Activated CD4-positive, alpha-beta memory T cell treated with anti-CD3 and anti-CD28 coated beads for 36 hours (primary cell): Measurements from ENCODE around the gene VARS2. TPM values are rescaled to one million over a fixed set of nuclear protein-coding genes. Genes with fewer than 3 reads are reported as not detected.
"Not testable (repeated sequence)": the region's sequence is repeated elsewhere in the genome, so short reads cannot be mapped to it uniquely, and the experiment has no call there.

Experiments
- CTCF ChIA-PET: fragments of 350-600 bp; sonication (Branson Sonifier 250); formaldehyde crosslinking; loops from one replicate; lab custom pipeline; 2021; ENCODE audit warnings: antibody characterized with exemption, inconsistent platforms; lab: Charles Lee
- POLR2A ChIA-PET: fragments of 350-600 bp; sonication (Branson Sonifier 250); formaldehyde crosslinking; loops from one replicate; lab custom pipeline; 2021; ENCODE audit warnings: antibody characterized with exemption; lab: Charles Lee
- DNase-seq: peaks from one replicate; pipeline ENCODE4 v3.0.0-alpha.2; 2020
- H3K27ac Mint-ChIP-seq: one replicate; pipeline ENCODE4 v1.8.0; 2021; ENCODE audit warnings: mixed read lengths
- H3K27me3 Mint-ChIP-seq: one replicate; pipeline ENCODE4 v1.8.0; 2021; ENCODE audit warnings: mixed read lengths
- H3K36me3 Mint-ChIP-seq: one replicate; pipeline ENCODE4 v1.8.0; 2021; ENCODE audit warnings: mixed read lengths
- H3K4me1 Mint-ChIP-seq: one replicate; pipeline ENCODE4 v1.8.0; 2021; ENCODE audit warnings: low read depth, mixed read lengths
- H3K4me3 Mint-ChIP-seq: one replicate; pipeline ENCODE4 v1.8.0; 2021; ENCODE audit warnings: mild to moderate bottlenecking, mixed read lengths
- H3K9me3 Mint-ChIP-seq: one replicate; pipeline ENCODE4 v1.8.0; 2021; ENCODE audit warnings: mixed read lengths
- intact Hi-C: fragments of 100-400 bp; cut with micrococcal nuclease; formaldehyde crosslinking; loops from one replicate; pipeline ENCODE4 v1.15.1; 2023
- total RNA-seq, 2 experiments: library from RNA; stranded (reverse); gene quantifications; one replicate each; pipeline ENCODE4 v1.2.3, GENCODE V29; 2021

Gene VARS2
- total RNA-seq, 2 experiments from 2014 or later, result 56.9 to 68.9 TPM

DNA sequence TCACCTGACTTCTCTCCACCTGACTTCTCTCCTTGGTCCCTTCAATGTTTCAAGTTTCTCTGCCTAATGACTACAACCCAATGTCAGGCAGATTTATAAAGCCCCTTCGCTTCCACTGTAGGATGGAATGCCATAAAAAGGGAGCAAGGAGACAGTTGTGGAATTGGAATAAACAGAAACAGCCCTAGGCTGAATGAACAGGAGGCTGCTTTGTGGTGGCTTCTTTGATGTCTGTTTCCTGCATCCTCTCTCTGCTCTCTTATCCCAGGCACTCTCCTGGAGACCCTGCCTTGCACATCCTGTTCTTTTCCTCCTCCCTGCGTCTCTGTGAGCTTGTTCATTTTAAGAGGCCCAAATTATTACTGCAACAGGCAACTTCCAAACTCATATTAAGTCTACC, 43.7 kb downstream of the VARS2 start:
- Mint-ChIP-seq H3K27me3 (peaks cover 2% of the 10 kb centered on the region), H3K4me1 (peaks cover 6% of the 10 kb centered on the region), H3K4me3 (no peak overlapping the region), H3K27ac (no peak overlapping the region), H3K36me3 (no peaks in the 10 kb centered on the region), H3K9me3 (no peaks in the 10 kb centered on the region)
- intact Hi-C loops, result no loop called here
- CTCF ChIA-PET, result interaction anchor here (0.9 kb wide), 1 partner anchor 30 kb away, joined by 3 read pairs; no protein-coding TSS in a partner anchor
- no peak for DNase-seq
- POLR2A ChIA-PET, result no interaction called here

- peaks cover 8% of the 10 kb centered on the region for H3K4me1 Mint-ChIP-seq
- POLR2A ChIA-PET, result no interaction called here
- H3K27me3 Mint-ChIP-seq, result peaks cover 13% of the 10 kb centered on the region
- H3K4me3 Mint-ChIP-seq, result no peak overlapping the region
- CTCF ChIA-PET, result interaction anchor here (0.5 to 0.8 kb wide), 2 partner anchors 24 to 96 kb away, joined by 3 read pairs; no protein-coding TSS in a partner anchor
- H3K9me3 Mint-ChIP-seq, result no peaks in the 10 kb centered on the region
- no peak for DNase-seq
- intact Hi-C loops, result no loop called here
- H3K27ac Mint-ChIP-seq, result no peak overlapping the region
- H3K36me3 Mint-ChIP-seq, result no peaks in the 10 kb centered on the region
These were observed 47.1 kb downstream of the VARS2 start for GRCh38 chr6:30960907-30961673.

GRCh38 chr6:30962716-30963115, 48.7 kb downstream of the VARS2 start:
- H3K4me1 Mint-ChIP-seq, result peaks cover 8% of the 10 kb centered on the region
- H3K27me3 Mint-ChIP-seq, result peaks cover 13% of the 10 kb centered on the region
- intact Hi-C loops, result no loop called here
- no peak for DNase-seq
- H3K4me3 Mint-ChIP-seq, result no peak overlapping the region
- H3K27ac Mint-ChIP-seq, result no peak overlapping the region
- no peaks in the 10 kb centered on the region for H3K9me3 Mint-ChIP-seq
- ChIA-PET CTCF (no interaction called here), POLR2A (no interaction called here)
- H3K36me3 Mint-ChIP-seq, result no peaks in the 10 kb centered on the region

DNA sequence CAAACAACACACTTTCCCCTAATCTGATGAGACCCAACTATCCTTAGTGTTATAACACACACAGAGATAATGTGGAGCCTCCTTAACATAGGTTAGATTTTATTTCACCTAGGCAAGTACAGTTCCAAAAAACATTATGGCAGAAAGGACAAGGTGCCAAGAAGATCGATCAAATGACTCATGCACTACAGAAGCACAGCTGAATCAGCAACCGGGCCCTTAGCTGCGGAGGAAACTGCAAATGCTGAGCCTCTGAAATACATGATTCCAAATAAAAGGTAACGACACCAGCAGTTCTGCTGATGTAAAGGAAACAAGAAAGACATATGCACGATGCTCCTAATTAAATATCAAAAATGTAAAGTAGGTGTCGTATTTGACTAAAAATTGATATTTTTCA, 49.6 kb downstream of the VARS2 start:
- Mint-ChIP-seq H3K36me3 (no peaks in the 10 kb centered on the region), H3K27ac (no peak overlapping the region), H3K9me3 (no peaks in the 10 kb centered on the region), H3K4me3 (no peak overlapping the region), H3K27me3 (peaks cover 13% of the 10 kb centered on the region), H3K4me1 (peaks cover 8% of the 10 kb centered on the region)
- CTCF ChIA-PET, result no interaction called here
- POLR2A ChIA-PET, result no interaction called here
- DNase-seq, result no peak
- intact Hi-C loops, result no loop called here

GRCh38 chr6:30964075-30964474, 50.0 kb downstream of the VARS2 start:
- H3K9me3 Mint-ChIP-seq, result no peaks in the 10 kb centered on the region
- intact Hi-C loops, result no loop called here
- CTCF ChIA-PET, result interaction anchor here (0.8 kb wide), 1 partner anchor 18 kb away, joined by 3 read pairs; no protein-coding TSS in a partner anchor
- peaks cover 8% of the 10 kb centered on the region for H3K4me1 Mint-ChIP-seq
- H3K36me3 Mint-ChIP-seq, result no peaks in the 10 kb centered on the region
- no peak overlapping the region for H3K4me3 Mint-ChIP-seq
- peaks cover 13% of the 10 kb centered on the region for H3K27me3 Mint-ChIP-seq
- DNase-seq, result peak; percentile 56
- no peak overlapping the region for H3K27ac Mint-ChIP-seq
- POLR2A ChIA-PET, result interaction anchor here (0.5 kb wide), 1 partner anchor 230 kb away, joined by 5 read pairs; no protein-coding TSS in a partner anchor

DNA sequence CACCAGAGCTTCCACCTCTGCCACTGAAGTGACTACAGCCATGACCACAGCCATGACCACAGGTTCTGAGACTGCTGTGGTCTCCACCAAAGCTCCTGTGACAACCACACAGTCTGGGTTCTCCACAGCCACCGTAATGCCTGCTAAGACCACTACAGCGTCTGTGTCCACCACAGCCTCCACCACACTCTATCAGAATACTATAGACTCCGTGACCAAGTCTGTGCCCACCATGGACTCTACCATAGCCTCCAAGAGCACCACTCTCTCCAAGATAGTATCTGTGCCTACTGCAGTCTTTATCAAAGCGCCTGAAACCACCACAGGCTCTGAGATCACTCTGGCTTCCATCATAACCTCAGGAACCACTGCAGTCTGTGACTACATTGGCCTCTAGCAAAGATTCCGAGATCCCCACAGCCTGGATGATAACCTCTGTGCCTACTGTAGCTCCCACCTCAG, 51.1 kb downstream of the VARS2 start:
- intact Hi-C loops, result no loop called here
- Mint-ChIP-seq H3K4me1 (peaks cover 8% of the 10 kb centered on the region), H3K27ac (no peak overlapping the region), H3K36me3 (no peaks in the 10 kb centered on the region), H3K27me3 (peaks cover 13% of the 10 kb centered on the region), H3K9me3 (no peaks in the 10 kb centered on the region), H3K4me3 (no peak overlapping the region)
- DNase-seq, result no peak
- ChIA-PET CTCF (no interaction called here), POLR2A (no interaction called here)

DNA sequence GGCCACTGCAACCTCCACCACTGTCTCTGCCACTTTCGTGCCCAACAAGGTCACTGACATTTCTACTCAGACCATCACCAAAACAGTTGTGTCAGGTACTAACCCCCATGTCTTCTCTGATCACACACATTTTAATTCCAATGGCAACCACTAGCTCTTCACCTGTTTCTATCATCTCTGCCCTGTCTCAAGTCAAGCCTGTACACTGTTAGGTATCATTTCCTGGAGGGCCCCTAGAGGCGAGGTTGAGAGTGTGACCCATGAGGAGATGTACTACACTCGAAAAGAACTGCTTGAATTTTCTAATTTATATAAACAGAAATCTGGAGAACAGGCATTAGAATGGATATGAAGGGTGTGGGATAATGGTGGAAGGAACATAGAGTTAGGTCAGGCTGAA, 52.1 kb downstream of the VARS2 start:
- ChIA-PET POLR2A (no interaction called here), CTCF (no interaction called here)
- Mint-ChIP-seq H3K9me3 (no peaks in the 10 kb centered on the region), H3K36me3 (no peaks in the 10 kb centered on the region), H3K4me1 (peaks cover 8% of the 10 kb centered on the region), H3K4me3 (no peak overlapping the region), H3K27ac (no peak overlapping the region), H3K27me3 (peaks cover 13% of the 10 kb centered on the region)
- DNase-seq, result no peak
- intact Hi-C loops, result no loop called here

DNA sequence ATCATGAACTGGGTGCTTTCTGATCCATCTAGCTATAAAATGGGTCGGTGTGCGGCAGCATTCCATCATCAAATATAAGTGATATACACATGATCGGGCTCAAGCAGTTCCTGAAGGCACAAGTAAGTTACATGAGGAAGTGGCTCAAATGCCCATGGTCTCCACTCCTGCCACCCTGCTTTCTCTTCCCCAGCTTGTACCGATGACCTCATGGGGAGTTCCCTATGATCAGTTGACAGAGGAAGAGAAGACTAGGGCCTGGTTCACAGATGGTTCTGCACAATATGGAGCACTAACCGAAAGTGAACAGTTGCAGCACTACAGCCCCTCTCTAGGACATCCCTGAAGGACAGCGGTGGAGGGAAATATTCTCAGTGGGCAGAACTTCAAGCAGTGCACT, 55.1 kb downstream of the VARS2 start:
- H3K9me3 Mint-ChIP-seq, H3K27ac Mint-ChIP-seq, H3K4me3 Mint-ChIP-seq, CTCF ChIA-PET, DNase-seq, H3K36me3 Mint-ChIP-seq, H3K4me1 Mint-ChIP-seq, intact Hi-C loops, POLR2A ChIA-PET: not testable (repeated sequence)
- peaks cover 23% of the 10 kb centered on the region for H3K27me3 Mint-ChIP-seq

GRCh38 chr6:30970946-30971345, 56.9 kb downstream of the VARS2 start:
- POLR2A ChIA-PET, result no interaction called here

DNA sequence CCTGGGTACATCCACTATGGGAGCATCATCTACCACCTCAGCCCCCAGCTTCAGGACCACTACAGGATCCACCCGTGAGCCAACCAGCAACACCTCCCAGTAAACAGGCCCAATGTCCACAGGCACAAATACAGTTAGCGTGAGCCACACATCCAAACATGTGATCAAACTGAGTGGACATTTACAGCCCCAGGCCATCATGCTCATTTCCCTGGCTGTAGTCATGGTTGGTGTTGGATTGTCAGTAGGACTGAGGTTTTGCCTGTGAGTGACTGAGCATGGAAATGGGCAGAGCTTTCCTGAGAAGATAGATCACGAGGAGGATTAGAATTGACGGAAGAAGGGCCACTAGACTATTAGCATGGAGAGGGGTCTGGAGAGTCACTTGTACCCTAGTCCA, 58.8 kb downstream of the VARS2 start:
- peaks cover 15% of the 10 kb centered on the region for H3K27me3 Mint-ChIP-seq
- H3K9me3 Mint-ChIP-seq, result no peaks in the 10 kb centered on the region
- ChIA-PET POLR2A (no interaction called here), CTCF (interaction anchor here (0.8 to 1.2 kb wide), 2 partner anchors 97 to 115 kb away, joined by 3 to 4 read pairs; no protein-coding TSS in a partner anchor)
- H3K27ac Mint-ChIP-seq, result no peak overlapping the region
- intact Hi-C loops, result no loop called here
- no peak overlapping the region for H3K4me3 Mint-ChIP-seq
- no peak for DNase-seq
- H3K4me1 Mint-ChIP-seq, result no peaks in the 10 kb centered on the region
- no peaks in the 10 kb centered on the region for H3K36me3 Mint-ChIP-seq

More at GRCh38 chr6:30970946-30971345, 56.9 kb downstream of the VARS2 start:
- Mint-ChIP-seq H3K4me3 (no peak overlapping the region), H3K27me3 (peaks cover 14% of the 10 kb centered on the region), H3K9me3 (no peaks in the 10 kb centered on the region), H3K36me3 (no peaks in the 10 kb centered on the region), H3K4me1 (no peaks in the 10 kb centered on the region), H3K27ac (no peak overlapping the region)
- intact Hi-C loops, result no loop called here
- CTCF ChIA-PET, result no interaction called here
- DNase-seq, result no peak

GRCh38 chr6:30974490-30975252, 60.6 kb downstream of the VARS2 start:
- Mint-ChIP-seq H3K9me3 (no peaks in the 10 kb centered on the region), H3K27ac (no peak overlapping the region), H3K36me3 (no peaks in the 10 kb centered on the region), H3K4me3 (no peak overlapping the region), H3K27me3 (peaks cover 19% of the 10 kb centered on the region), H3K4me1 (no peaks in the 10 kb centered on the region)
- POLR2A ChIA-PET, result no interaction called here
- CTCF ChIA-PET, result interaction anchor here (1.1 to 1.6 kb wide), 2 partner anchors 29 to 105 kb away, joined by 3 to 4 read pairs; no protein-coding TSS in a partner anchor
- no peak for DNase-seq
- intact Hi-C loops, result no loop called here
